HEK293 (cell line): ENCODE measurements around the gene PIP4K2B.

Experiments
- CTCF ChIA-PET: fragments of 350-600 bp; formaldehyde crosslinking; extraction: SDS; loops from one replicate; lab custom pipeline; 2021; ENCODE audit warnings: antibody characterized with exemption; lab: Yijun Ruan, JAX
- POLR2A ChIA-PET: fragments of 300-600 bp; formaldehyde crosslinking; extraction: SDS; loops from one replicate; lab custom pipeline; 2020; ENCODE audit warnings: antibody characterized with exemption, inconsistent platforms; lab: Yijun Ruan, JAX
- H3K27ac ChIP-seq: fragments of 200-500 bp; sonication (Bioruptor generic); 2 replicates; pipeline ENCODE4 v1.5.1; 2014; ENCODE audit warnings: low read depth, low read length, control low read depth, inconsistent platforms; ENCODE audit errors: extremely low read depth
- H3K36me3 ChIP-seq, 2 experiments: fragments of 200-500 bp in 1 of 2; sonication (Bioruptor generic) in 1 of 2; 1 replicate in 1 of 2; 2 replicates in 1 of 2; pipeline ENCODE4 v1.5.1; 2014 to 2017; ENCODE audit warnings: inconsistent platforms in 2 of 2, low read length in 2 of 2; ENCODE audit not compliant: control insufficient read depth in 2 of 2, insufficient read depth in 1 of 2
- H3K4me1 ChIP-seq: fragments of 200-500 bp; sonication (Bioruptor generic); 2 replicates; pipeline ENCODE4 v1.5.1; 2014; ENCODE audit warnings: mild to moderate bottlenecking, low read length, inconsistent platforms; ENCODE audit not compliant: control insufficient read depth, insufficient read depth
- H3K4me3 ChIP-seq: 2 replicates; pipeline ENCODE4 v1.5.1; 2011; ENCODE audit warnings: low read depth, mild to moderate bottlenecking, control low read depth, low read length, moderate library complexity
- H3K9me3 ChIP-seq: fragments of 200-500 bp; sonication (Bioruptor generic); 2 replicates; pipeline ENCODE4 v1.5.1; 2014; ENCODE audit warnings: low read depth, low read length, inconsistent platforms; ENCODE audit not compliant: control insufficient read depth, insufficient read depth
- ATF2 ChIP-seq: fragments of 450-650 bp; formaldehyde crosslinking; IDR thresholded peaks from 2 replicates; pipeline ENCODE4 v1.5.1; 2016; ENCODE audit warnings: missing biosample characterization, missing genetic modification characterization, low read depth
- FEZF1 ChIP-seq: fragments of 450-650 bp; formaldehyde crosslinking; IDR thresholded peaks from 2 replicates; pipeline ENCODE4 v1.5.1; 2016; ENCODE audit warnings: missing biosample characterization, missing genetic modification characterization
- KLF8 ChIP-seq: fragments of 450-650 bp; formaldehyde crosslinking; IDR thresholded peaks from 2 replicates; pipeline ENCODE4 v1.5.1; 2016; ENCODE audit warnings: missing biosample characterization, missing genetic modification characterization
- PRDM10 ChIP-seq: fragments of 450-650 bp; formaldehyde crosslinking; IDR thresholded peaks from 2 replicates; pipeline ENCODE4 v1.5.1; 2016; ENCODE audit warnings: missing biosample characterization, missing genetic modification characterization
- SCRT1 ChIP-seq: fragments of 450-650 bp; formaldehyde crosslinking; IDR thresholded peaks from 2 replicates; pipeline ENCODE4 v1.5.1; 2016; ENCODE audit warnings: missing biosample characterization, missing genetic modification characterization, borderline replicate concordance
- ZBTB8A ChIP-seq: fragments of 450-650 bp; formaldehyde crosslinking; IDR thresholded peaks from 2 replicates; pipeline ENCODE4 v1.5.1; 2016; ENCODE audit warnings: missing biosample characterization, missing genetic modification characterization
- ZNF114 ChIP-seq: fragments of 450-650 bp; formaldehyde crosslinking; IDR thresholded peaks from 2 replicates; pipeline ENCODE4 v1.5.0; 2017; ENCODE audit warnings: missing biosample characterization, missing genetic modification characterization
- ZNF132 ChIP-seq: fragments of 450-650 bp; formaldehyde crosslinking; IDR thresholded peaks from 2 replicates; pipeline ENCODE4 v1.5.1; 2017; ENCODE audit warnings: missing biosample characterization, missing genetic modification characterization, borderline replicate concordance
- ZNF169 ChIP-seq: fragments of 450-650 bp; formaldehyde crosslinking; IDR thresholded peaks from 2 replicates; pipeline ENCODE4 v1.5.1; 2016; ENCODE audit warnings: missing biosample characterization, missing genetic modification characterization
- ZNF2 ChIP-seq: fragments of 450-650 bp; formaldehyde crosslinking; IDR thresholded peaks from 2 replicates; pipeline ENCODE4 v1.5.1; 2016; ENCODE audit warnings: missing biosample characterization, missing genetic modification characterization
- ZNF341 ChIP-seq: fragments of 450-650 bp; formaldehyde crosslinking; IDR thresholded peaks from 2 replicates; pipeline ENCODE4; 2016; ENCODE audit warnings: low read depth, missing biosample characterization, missing genetic modification characterization
- ZNF398 ChIP-seq: fragments of 450-650 bp; formaldehyde crosslinking; IDR thresholded peaks from 2 replicates; pipeline ENCODE4 v1.5.1; 2017; ENCODE audit warnings: missing biosample characterization, missing genetic modification characterization
- ZNF423 ChIP-seq: fragments of 450-650 bp; formaldehyde crosslinking; IDR thresholded peaks from 2 replicates; pipeline ENCODE4 v1.5.1; 2016; ENCODE audit warnings: missing biosample characterization, missing genetic modification characterization
- ZNF48 ChIP-seq: fragments of 450-650 bp; formaldehyde crosslinking; IDR thresholded peaks from 2 replicates; pipeline ENCODE4 v1.5.1; 2016; ENCODE audit warnings: missing biosample characterization, missing genetic modification characterization
- ZNF623 ChIP-seq: fragments of 450-650 bp; formaldehyde crosslinking; IDR thresholded peaks from 2 replicates; pipeline ENCODE4 v1.5.1; 2016; ENCODE audit warnings: missing biosample characterization, missing genetic modification characterization
- ZNF645 ChIP-seq: fragments of 450-650 bp; formaldehyde crosslinking; IDR thresholded peaks from 2 replicates; pipeline ENCODE4; 2016; ENCODE audit warnings: missing biosample characterization, missing genetic modification characterization
- ZNF654 ChIP-seq: fragments of 450-650 bp; formaldehyde crosslinking; IDR thresholded peaks from 2 replicates; pipeline ENCODE4 v1.5.1; 2016; ENCODE audit warnings: low read depth, missing biosample characterization, missing genetic modification characterization
- ZNF664 ChIP-seq: fragments of 450-650 bp; formaldehyde crosslinking; IDR thresholded peaks from 2 replicates; pipeline ENCODE4 v1.5.1; 2016; ENCODE audit warnings: missing biosample characterization, missing genetic modification characterization
- ZNF777 ChIP-seq: fragments of 450-650 bp; formaldehyde crosslinking; IDR thresholded peaks from 2 replicates; pipeline ENCODE4 v1.5.1; 2017; ENCODE audit warnings: missing biosample characterization, missing genetic modification characterization, borderline replicate concordance
- TF ChIP-seq, protein P1 (sequence below): fragments of 450-650 bp; formaldehyde crosslinking; IDR thresholded peaks from 2 replicates; pipeline ENCODE4 v1.5.1; 2017; ENCODE audit warnings: missing biosample characterization, mild to moderate bottlenecking, missing genetic modification characterization, moderate library complexity
- TF ChIP-seq, protein P2 (sequence below): fragments of 450-650 bp; formaldehyde crosslinking; IDR thresholded peaks from 2 replicates; pipeline ENCODE4 v1.5.1; 2017; ENCODE audit warnings: missing biosample characterization, missing genetic modification characterization

PIP4K2B gene

DNA sequence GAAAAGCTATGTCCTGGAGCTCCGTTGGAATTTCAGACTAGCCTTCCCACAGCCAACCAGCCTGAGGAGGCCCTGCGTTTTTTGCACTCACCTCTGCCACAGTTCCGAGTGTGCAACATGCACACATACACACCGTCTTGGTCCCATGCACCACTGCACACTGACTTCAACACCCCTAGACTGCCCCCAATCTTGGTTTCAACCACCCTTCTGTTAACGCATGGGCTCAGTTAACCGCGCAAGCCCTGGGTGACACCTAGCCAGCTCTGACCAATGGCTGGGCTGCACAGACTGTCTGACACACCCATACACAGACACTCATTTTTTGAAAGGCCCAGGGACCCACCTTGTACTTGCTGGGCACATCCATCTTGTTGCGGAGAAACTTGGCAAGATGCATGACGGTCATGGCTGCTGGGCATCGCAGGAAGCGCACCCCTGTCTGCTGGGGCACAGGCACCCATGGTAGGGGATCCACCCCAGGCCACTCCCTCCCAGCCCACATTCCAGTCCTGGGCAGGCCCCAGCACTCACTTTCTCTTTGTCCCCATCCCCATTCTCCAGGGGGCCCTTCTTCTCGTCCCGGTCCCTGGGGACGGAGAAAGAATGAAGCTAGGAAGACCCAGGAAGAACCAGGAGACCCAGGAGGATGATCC, 61.2 kb downstream of the PIP4K2B start (continued):
- TF ChIP-seq PRDM10 (tag by site-specific recombination) (peak; percentile 28), FEZF1 (tag by site-specific recombination) (no peak)
- TF ChIP-seq, protein P1, sequence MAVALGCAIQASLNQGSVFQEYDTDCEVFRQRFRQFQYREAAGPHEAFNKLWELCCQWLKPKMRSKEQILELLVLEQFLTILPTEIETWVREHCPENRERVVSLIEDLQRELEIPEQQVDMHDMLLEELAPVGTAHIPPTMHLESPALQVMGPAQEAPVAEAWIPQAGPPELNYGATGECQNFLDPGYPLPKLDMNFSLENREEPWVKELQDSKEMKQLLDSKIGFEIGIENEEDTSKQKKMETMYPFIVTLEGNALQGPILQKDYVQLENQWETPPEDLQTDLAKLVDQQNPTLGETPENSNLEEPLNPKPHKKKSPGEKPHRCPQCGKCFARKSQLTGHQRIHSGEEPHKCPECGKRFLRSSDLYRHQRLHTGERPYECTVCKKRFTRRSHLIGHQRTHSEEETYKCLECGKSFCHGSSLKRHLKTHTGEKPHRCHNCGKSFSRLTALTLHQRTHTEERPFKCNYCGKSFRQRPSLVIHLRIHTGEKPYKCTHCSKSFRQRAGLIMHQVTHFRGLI (tag by site-specific recombination), result no peak

DNA sequence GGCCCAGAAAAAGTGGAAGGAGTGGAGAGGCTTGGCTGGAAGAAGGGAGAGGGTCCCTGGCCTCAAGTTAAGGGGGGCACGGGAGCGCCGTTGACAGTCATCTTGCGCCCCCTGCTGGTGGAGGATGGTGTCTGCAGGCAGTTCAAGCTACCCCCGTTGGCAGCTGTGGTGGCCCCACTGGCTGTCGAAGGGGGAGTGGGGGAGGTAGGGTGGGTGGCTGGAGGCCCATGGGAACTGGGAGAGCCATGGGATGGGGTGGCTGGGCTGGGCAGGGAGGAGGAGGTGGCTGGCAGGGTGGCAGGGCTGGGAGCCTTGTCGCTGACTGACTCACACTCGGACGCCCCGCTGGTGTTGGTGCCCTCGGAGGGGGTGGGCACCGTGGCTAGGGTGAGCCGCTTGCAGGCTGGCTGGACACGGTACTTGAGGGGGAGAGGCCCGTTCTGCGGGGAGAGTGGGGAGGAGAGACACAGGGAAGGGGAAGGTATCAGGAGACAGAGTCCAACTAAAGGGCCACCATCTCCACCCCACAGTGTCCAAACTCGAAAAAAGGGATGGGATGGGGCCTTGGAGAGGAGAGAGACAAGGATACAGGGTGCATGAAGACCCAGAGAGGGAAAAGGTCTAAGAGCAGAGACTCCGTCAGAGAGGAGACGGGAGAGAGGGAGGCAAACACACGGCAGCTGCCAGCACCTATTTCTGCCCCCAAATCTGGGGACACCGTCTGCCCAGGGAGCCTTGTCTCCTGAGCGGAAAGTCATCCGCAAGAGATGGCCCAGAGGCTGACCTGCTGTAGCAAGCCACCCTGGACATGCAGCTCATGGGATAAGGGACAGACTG, 64.0 kb downstream of the PIP4K2B start:
- ChIA-PET POLR2A (interaction anchor here (0.5 to 3.2 kb wide), 16 partner anchors 9 to 63 kb away, joined by 3 to 18 read pairs (median 4); partner anchors contain the start of genes PCGF2 and PSMB3), CTCF (interaction anchor here (0.5 to 3.7 kb wide), 43 partner anchors 9 to 501 kb away, joined by 3 to 60 read pairs (median 4); partner anchors contain the start of gene EPOP)
- H3K9me3 ChIP-seq, result no peaks in the 10 kb centered on the region
- H3K36me3 ChIP-seq, result peaks cover 23 to 86% of the 10 kb centered on the region in 2 experiments
- no peak overlapping the region for H3K4me3 ChIP-seq
- no peak overlapping the region for H3K27ac ChIP-seq
- peaks cover 5% of the 10 kb centered on the region for H3K4me1 ChIP-seq
- TF ChIP-seq ZNF398 (tag by site-specific recombination) (peak; percentile 91), SCRT1 (tag by site-specific recombination) (no peak), ZNF132 (no peak), ZNF2 (tag by site-specific recombination) (0 out of 2 replicates have a peak, but pooled peaks have one; percentile 49), ZNF777 (tag by site-specific recombination) (no peak), ZNF664 (tag by site-specific recombination) (no peak), ZBTB8A (tag by site-specific recombination) (peak; percentile 49), ZNF114 (no peak), ZNF169 (no peak), ZNF654 (tag by site-specific recombination) (peak; percentile 83), ATF2 (tag by site-specific recombination) (no peak), ZNF423 (tag by site-specific recombination) (no peak), KLF8 (tag by site-specific recombination) (peak; percentile 62), ZNF645 (tag by site-specific recombination) (no peak), ZNF48 (tag by site-specific recombination) (no peak), ZNF341 (tag by site-specific recombination) (no peak; the same call in 1 of the 2 replicates), ZNF623 (no peak)
- TF ChIP-seq, protein P2, sequence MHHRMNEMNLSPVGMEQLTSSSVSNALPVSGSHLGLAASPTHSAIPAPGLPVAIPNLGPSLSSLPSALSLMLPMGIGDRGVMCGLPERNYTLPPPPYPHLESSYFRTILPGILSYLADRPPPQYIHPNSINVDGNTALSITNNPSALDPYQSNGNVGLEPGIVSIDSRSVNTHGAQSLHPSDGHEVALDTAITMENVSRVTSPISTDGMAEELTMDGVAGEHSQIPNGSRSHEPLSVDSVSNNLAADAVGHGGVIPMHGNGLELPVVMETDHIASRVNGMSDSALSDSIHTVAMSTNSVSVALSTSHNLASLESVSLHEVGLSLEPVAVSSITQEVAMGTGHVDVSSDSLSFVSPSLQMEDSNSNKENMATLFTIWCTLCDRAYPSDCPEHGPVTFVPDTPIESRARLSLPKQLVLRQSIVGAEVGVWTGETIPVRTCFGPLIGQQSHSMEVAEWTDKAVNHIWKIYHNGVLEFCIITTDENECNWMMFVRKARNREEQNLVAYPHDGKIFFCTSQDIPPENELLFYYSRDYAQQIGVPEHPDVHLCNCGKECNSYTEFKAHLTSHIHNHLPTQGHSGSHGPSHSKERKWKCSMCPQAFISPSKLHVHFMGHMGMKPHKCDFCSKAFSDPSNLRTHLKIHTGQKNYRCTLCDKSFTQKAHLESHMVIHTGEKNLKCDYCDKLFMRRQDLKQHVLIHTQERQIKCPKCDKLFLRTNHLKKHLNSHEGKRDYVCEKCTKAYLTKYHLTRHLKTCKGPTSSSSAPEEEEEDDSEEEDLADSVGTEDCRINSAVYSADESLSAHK, result no peak
